Heart left ventricle (tissue), 16 donors: ENCODE results near the gene KSR2. TPM values are rescaled to one million over a fixed set of nuclear protein-coding genes. Genes with fewer than 3 reads are reported as not detected.
"Not testable (repeated sequence)": the region's sequence is repeated elsewhere in the genome, so short reads cannot be mapped to it uniquely, and the experiment has no call there.

ENCODE experiments used
- ATAC-seq, 4 donors: fragments of 200-7000 bp; cut with Tn5 transposase; one replicate each; pipeline ENCODE4 v1.9.1; 2020 to 2022; ENCODE audit warnings: moderate library complexity in 4 of 4, mild to moderate bottlenecking in 3 of 4, moderate number of reproducible peaks in 1 of 4
- DNase-seq, 5 donors: peaks; one replicate each; pipeline ENCODE4 v3.0.0-alpha.2; 2020
- H3K27ac ChIP-seq, 12 donors: fragments of 200-600 bp; sonication (generic) in 4 of 12; one replicate each; pipeline versions ENCODE4 v1.5.0 to v1.8.0; 2016 to 2022; ENCODE audit warnings: mild to moderate bottlenecking in 2 of 12
- H3K27me3 ChIP-seq, 9 donors: fragments of 200-600 bp; sonication (generic) in 2 of 9; one replicate each; pipeline versions ENCODE4 v1.5.1 to v1.8.0; 2016 to 2022; ENCODE audit warnings: mild to moderate bottlenecking in 3 of 9
- H3K36me3 ChIP-seq, 9 donors: fragments of 200-600 bp; sonication (generic) in 2 of 9; one replicate each; pipeline versions ENCODE4 v1.5.0 to v1.8.0; 2018 to 2022; ENCODE audit warnings: mild to moderate bottlenecking in 2 of 9
- H3K4me1 ChIP-seq, 12 donors: fragments of 200-600 bp; sonication (generic) in 4 of 12; one replicate each; pipeline versions ENCODE4 v1.5.0 to v1.8.0; 2016 to 2022; ENCODE audit warnings: mild to moderate bottlenecking in 3 of 12
- H3K4me3 ChIP-seq, 12 donors: fragments of 200-600 bp; sonication (generic) in 4 of 12; one replicate each; pipeline versions ENCODE4 v1.5.0 to v1.8.0; 2017 to 2022; ENCODE audit warnings: mild to moderate bottlenecking in 9 of 12, moderate library complexity in 4 of 12
- H3K9me3 ChIP-seq, 12 donors: fragments of 200-600 bp; sonication (generic) in 4 of 12; one replicate each; pipeline versions ENCODE4 v1.5.0 to v1.8.0; 2016 to 2022; ENCODE audit warnings: mild to moderate bottlenecking in 1 of 12
- CTCF ChIP-seq, 12 donors: fragments of 200-600 bp; sonication (generic) in 4 of 12; IDR thresholded peaks; one replicate each; pipeline versions ENCODE4 v1.5.0 to v1.8.0; 2018 to 2022; ENCODE audit warnings: antibody characterized with exemption in 12 of 12, mild to moderate bottlenecking in 5 of 12
- POLR2A ChIP-seq, 2 donors: fragments of 450-650 bp; IDR thresholded peaks; one replicate each; pipeline ENCODE4 v1.6.1; 2017; ENCODE audit warnings: antibody characterized with exemption in 2 of 2, mild to moderate bottlenecking in 2 of 2, moderate library complexity in 2 of 2
- WGBS, 4 donors: extraction: QIAGEN DNeasy Blood & Tissue Kit in 2 of 4; methylation state at CpG; one replicate each; pipeline versions ENCODE4 v1.1.5 to v1.1.7; 2013 to 2018; 5-methylcytosine and 5-hydroxymethylcytosine counted together
- intact Hi-C, 10 donors: fragments of 100-400 bp; cut with DNase I; formaldehyde crosslinking; loops; one replicate each; pipeline versions ENCODE4 v1.11.1 to v1.14.2; 2022
- polyA plus RNA-seq, 2 donors: library from polyadenylated mRNA; stranded (reverse); fragments of 200-250 nt; gene quantifications; one replicate each; pipeline ENCODE4 v1.2.3, GENCODE V29; 2013
- total RNA-seq, 9 donors: library from RNA; depleted of rRNA in 2 of 9; stranded (reverse); fragments of >200 nt in 2 of 9; fragmentation: NEBNext Ultra II Directional in 3 of 9; extraction: Animal tissue kit (Norgen Biotek cat#: 25700) in 3 of 9; gene quantifications; one replicate each; pipeline versions ENCODE4 v1.1.0 to v1.2.4, GENCODE V29; 2016 to 2023
- donor health status: ischemic (EF 13 %, LVEDD 7.1; RV severe dilation, severe dysfunction).
- donor health status: healthy with polysubstance abuse.
- donor health status: DM: no; HTN: yes; CAD: no.
- donor health status: DM: no; HTN: no; CAD: no.
- donor health status: ischemic (EF 25% LVEDD 6.9; RV normal size, moderate dysfunction).
- donor health status: ischemic (EF 25% LVEDD 5.7; RV mildly dilated, moderate dysfunction).
- donor health status: healthy.
- donor health status: DM: yes; HTN: yes; CAD: no.
- donor health status: ischemic (EF 35%, LVEDD 5.7; RV mildly dilated, moderate dysfunction).
- donor health status: nonischemic (EF 11% LVEDD 7.7; RV severe dilation, severe dysfunction).
- donor health status: DM: yes; HTN: yes; CAD: no.
- donor health status: PGD.
- donor health status: ischemic (EF 29% LVEDD 5.4; RV normal size, mild dysfunction).
- donor health status: nonischemic (EF 23%, LVEDD 6.1; RV moderate dilation, normal function).

KSR2 gene
- total and polyA plus RNA-seq, 11 donors = under 0.01 to 0.02 (median 0.02) TPM; not detected in 8

GRCh38 chr12:117749431-117749830 is 219.4 kb downstream of the KSR2 start:
- peaks cover 0 to 9% (median 0%) of the 10 kb centered on the region in 9 donors for H3K27me3 ChIP-seq
- no peaks in the 10 kb centered on the region for H3K36me3 ChIP-seq
- no peak overlapping the region for H3K4me3 ChIP-seq
- WGBS, 4 donors = 79 to 89% (median 83%) methylated on average over 3 of the region's 3 CpGs
- no peak overlapping the region for H3K27ac ChIP-seq
- H3K4me1 ChIP-seq = no peaks in the 10 kb centered on the region
- DNase-seq = no peak
- TF ChIP-seq POLR2A (IDR thresholded peaks at IDR 0.05) = no peak
- TF ChIP-seq CTCF (IDR thresholded peaks at IDR 0.05) = no peak
- H3K9me3 ChIP-seq = peaks cover 0 to 18% (median 0%) of the 10 kb centered on the region in 12 donors
- no peak for ATAC-seq
- intact Hi-C loops = no loop called here

- H3K27me3 ChIP-seq, H3K27ac ChIP-seq, DNase-seq, intact Hi-C loops, H3K36me3 ChIP-seq, ATAC-seq, H3K4me3 ChIP-seq, H3K4me1 ChIP-seq: not testable (repeated sequence)
- peaks cover 0 to 18% (median 0%) of the 10 kb centered on the region in 12 donors for H3K9me3 ChIP-seq
Measured at GRCh38 chr12:117746358-117746757, 222.4 kb downstream of the KSR2 start.

GRCh38 chr12:117744418-117744817 is 224.4 kb downstream of the KSR2 start:
- Histone ChIP-seq H3K9me3 (peaks cover 0 to 11% (median 0%) of the 10 kb centered on the region in 12 donors), H3K36me3 (no peaks in the 10 kb centered on the region), H3K27me3 (peaks cover 0 to 7% (median 0%) of the 10 kb centered on the region in 9 donors), H3K4me3 (no peak overlapping the region), H3K27ac (no peak overlapping the region), H3K4me1 (no peaks in the 10 kb centered on the region)
- TF ChIP-seq POLR2A (IDR thresholded peaks at IDR 0.05) = no peak
- TF ChIP-seq CTCF (IDR thresholded peaks at IDR 0.05) = no peak
- 0 to 57% (median 47%) methylated on average over 1 of the region's 1 CpG for WGBS, 4 donors
- intact Hi-C loops = no loop called here
- no peak for ATAC-seq
- DNase-seq = no peak

- Histone ChIP-seq H3K27me3 (peaks cover 0 to 7% (median 0%) of the 10 kb centered on the region in 9 donors), H3K4me1 (no peaks in the 10 kb centered on the region), H3K4me3 (no peak overlapping the region), H3K27ac (no peak overlapping the region), H3K9me3 (peaks cover 0 to 11% (median 0%) of the 10 kb centered on the region in 12 donors), H3K36me3 (no peaks in the 10 kb centered on the region)
- intact Hi-C loops = no loop called here
- TF ChIP-seq POLR2A (IDR thresholded peaks at IDR 0.05) (no peak), CTCF (IDR thresholded peaks at IDR 0.05) (no peak)
- DNase-seq (no peak), ATAC-seq (no peak)
- 85 to 98% (median 90%) methylated on average over 1 of the region's 1 CpG for WGBS, 4 donors
Measured at GRCh38 chr12:117743761-117744160, 225.0 kb downstream of the KSR2 start.

- H3K4me3 ChIP-seq = no peak overlapping the region
- H3K4me1 ChIP-seq = no peaks in the 10 kb centered on the region
- no peak overlapping the region for H3K27ac ChIP-seq
- DNase-seq (no peak), ATAC-seq (no peak)
- 75 to 82% (median 80%) methylated on average over 4 of the region's 4 CpGs for WGBS, 4 donors
- peaks cover 0 to 7% (median 0%) of the 10 kb centered on the region in 9 donors for H3K27me3 ChIP-seq
- H3K9me3 ChIP-seq = peaks cover 0 to 11% (median 0%) of the 10 kb centered on the region in 12 donors
- intact Hi-C loops = no loop called here
- TF ChIP-seq POLR2A (IDR thresholded peaks at IDR 0.05) = no peak
- TF ChIP-seq CTCF (IDR thresholded peaks at IDR 0.05) = no peak
- no peaks in the 10 kb centered on the region for H3K36me3 ChIP-seq
Measured at GRCh38 chr12:117742721-117743120, 226.1 kb downstream of the KSR2 start.
